DOHH2 (cell line): ENCODE results near the gene HDDC3.

Source experiments
- EZH2phosphoT487 ChIP-seq: fragments of 200-600 bp; sonication (generic); IDR thresholded peaks from 2 replicates; pipeline ENCODE4 v1.6.1; 2017; ENCODE audit warnings: borderline replicate concordance, mild to moderate bottlenecking, antibody characterized with exemption, low read length, moderate library complexity, mixed read lengths
- TF ChIP-seq, protein P1 (sequence below): fragments of 200-600 bp; sonication (generic); IDR thresholded peaks from one replicate; pipeline ENCODE4 v1.5.1; 2014; ENCODE audit warnings: antibody characterized with exemption, mild to moderate bottlenecking, low read depth, low read length; ENCODE audit not compliant: poor library complexity, severe bottlenecking

DNA sequence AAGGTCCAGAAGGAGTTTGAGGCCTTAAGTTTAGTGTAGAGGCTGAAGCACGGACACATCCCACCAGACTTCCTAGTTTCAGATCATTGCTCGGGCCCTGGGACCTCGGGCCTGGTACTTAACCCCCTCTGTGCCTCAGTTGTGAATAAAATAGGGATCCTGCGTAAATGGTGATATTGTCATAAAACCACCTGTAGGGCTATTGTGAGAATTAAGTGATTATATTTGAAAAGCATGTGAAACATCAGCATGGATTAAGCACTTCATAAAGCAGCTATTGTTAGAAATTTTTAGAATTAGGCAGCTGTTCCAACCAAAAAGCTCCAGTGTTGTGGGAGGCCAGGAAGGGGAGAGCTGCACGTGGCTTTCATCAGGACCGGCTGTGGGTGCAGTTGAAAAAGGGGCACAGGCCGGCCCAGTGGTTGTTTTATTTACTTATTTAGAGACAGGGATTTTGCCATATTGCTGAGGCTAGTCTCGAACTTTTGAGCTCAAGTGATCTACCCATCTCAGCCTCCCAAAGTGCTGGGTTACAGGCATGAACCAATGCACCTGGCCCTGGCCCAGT lies 26.8 kb upstream of the HDDC3 start:
- TF ChIP-seq EZH2phosphoT487, result no peak
- TF ChIP-seq, protein P1, sequence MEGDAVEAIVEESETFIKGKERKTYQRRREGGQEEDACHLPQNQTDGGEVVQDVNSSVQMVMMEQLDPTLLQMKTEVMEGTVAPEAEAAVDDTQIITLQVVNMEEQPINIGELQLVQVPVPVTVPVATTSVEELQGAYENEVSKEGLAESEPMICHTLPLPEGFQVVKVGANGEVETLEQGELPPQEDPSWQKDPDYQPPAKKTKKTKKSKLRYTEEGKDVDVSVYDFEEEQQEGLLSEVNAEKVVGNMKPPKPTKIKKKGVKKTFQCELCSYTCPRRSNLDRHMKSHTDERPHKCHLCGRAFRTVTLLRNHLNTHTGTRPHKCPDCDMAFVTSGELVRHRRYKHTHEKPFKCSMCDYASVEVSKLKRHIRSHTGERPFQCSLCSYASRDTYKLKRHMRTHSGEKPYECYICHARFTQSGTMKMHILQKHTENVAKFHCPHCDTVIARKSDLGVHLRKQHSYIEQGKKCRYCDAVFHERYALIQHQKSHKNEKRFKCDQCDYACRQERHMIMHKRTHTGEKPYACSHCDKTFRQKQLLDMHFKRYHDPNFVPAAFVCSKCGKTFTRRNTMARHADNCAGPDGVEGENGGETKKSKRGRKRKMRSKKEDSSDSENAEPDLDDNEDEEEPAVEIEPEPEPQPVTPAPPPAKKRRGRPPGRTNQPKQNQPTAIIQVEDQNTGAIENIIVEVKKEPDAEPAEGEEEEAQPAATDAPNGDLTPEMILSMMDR, result no peak
